Uterus (tissue), 2 donors: ENCODE results near the gene TTC32.

Experiments
- CTCF ChIP-seq, 4 experiments: fragments of 200-600 bp in 2 of 4; fragments of 450-650 bp in 2 of 4; sonication (generic) in 2 of 4; IDR thresholded peaks; one replicate each; pipeline ENCODE4 v1.5.1; 2016 to 2019; ENCODE audit warnings: antibody characterized with exemption in 4 of 4, mild to moderate bottlenecking in 2 of 4, moderate library complexity in 1 of 4
- POLR2A ChIP-seq, 2 donors: fragments of 450-650 bp; IDR thresholded peaks; one replicate each; pipeline ENCODE4 v1.6.1; 2016; ENCODE audit warnings: antibody characterized with exemption in 2 of 2, mild to moderate bottlenecking in 1 of 2, moderate library complexity in 1 of 2

DNA sequence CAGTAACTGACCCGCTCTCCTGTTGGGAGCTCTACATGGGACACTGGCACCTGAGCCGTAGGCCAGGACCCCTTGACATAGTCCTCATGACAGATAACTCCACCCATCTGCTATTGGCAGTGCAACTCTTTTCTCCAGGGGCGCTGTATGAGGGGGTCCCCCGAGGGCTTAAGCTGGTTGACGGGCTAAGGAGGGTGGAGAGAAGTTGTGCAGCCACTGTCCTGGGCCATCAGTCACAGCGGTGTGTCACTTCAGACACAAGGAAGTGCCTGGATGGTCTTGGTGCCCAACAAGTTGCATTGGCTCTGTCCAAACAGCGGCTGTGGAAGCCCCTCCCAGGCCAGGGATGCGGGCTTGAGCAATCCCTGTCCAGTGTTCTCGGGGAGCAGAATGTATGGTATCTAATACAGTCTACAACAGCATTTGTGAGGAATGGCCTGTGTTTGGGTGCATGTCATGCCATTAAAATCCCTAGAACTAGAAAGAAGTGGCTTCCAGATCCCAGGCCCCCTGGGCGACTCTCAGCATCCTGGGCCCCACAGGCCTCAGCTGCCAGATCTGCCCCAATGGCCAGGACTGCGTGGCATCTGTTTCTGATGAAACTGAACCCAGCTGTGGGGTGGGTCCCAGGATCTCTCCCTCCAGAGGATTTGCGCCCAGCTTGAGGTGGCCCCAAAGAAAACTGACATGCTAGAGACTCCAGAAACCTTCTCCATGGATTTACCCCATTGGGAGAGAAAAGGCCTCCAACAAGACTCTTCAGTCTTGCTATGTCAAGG is 23.3 kb downstream of the TTC32 start:
- TF ChIP-seq CTCF (IDR thresholded peaks at IDR 0.05) (no peak), POLR2A (IDR thresholded peaks at IDR 0.05) (no peak)
